HEK293 (cell line): ENCODE results near the gene BEST2.
A peak's percentile ranks its signal among the peaks of the same experiment; 100 is the strongest.

Experiments used
- EGR2 ChIP-seq: fragments of 450-650 bp; formaldehyde crosslinking; IDR thresholded peaks from 2 replicates; pipeline ENCODE4 v1.5.1; 2016; ENCODE audit warnings: low read depth, missing biosample characterization, missing genetic modification characterization
- GFI1B ChIP-seq: fragments of 450-650 bp; formaldehyde crosslinking; IDR thresholded peaks from 2 replicates; pipeline ENCODE4 v1.5.1; 2016; ENCODE audit warnings: missing biosample characterization, missing genetic modification characterization
- HOXC10 ChIP-seq: sonication (generic); formaldehyde crosslinking; IDR thresholded peaks from 2 replicates; pipeline ENCODE4 v1.8.1; 2023; ENCODE audit warnings: mild to moderate bottlenecking, missing genetic modification reagents
- KLF10 ChIP-seq: fragments of 450-650 bp; IDR thresholded peaks from 2 replicates; pipeline ENCODE4 v1.5.1; 2018; ENCODE audit warnings: missing biosample characterization, mild to moderate bottlenecking, missing genetic modification characterization
- OVOL3 ChIP-seq: fragments of 450-650 bp; formaldehyde crosslinking; IDR thresholded peaks from 2 replicates; pipeline ENCODE4 v1.5.1; 2016; ENCODE audit warnings: missing biosample characterization, missing genetic modification characterization
- RBAK ChIP-seq: fragments of 450-650 bp; formaldehyde crosslinking; IDR thresholded peaks from 2 replicates; pipeline ENCODE4 v1.5.1; 2016; ENCODE audit warnings: missing biosample characterization, missing genetic modification characterization
- YY1 ChIP-seq: fragments of 450-650 bp; formaldehyde crosslinking; IDR thresholded peaks from 2 replicates; pipeline ENCODE4 v1.5.1; 2018; ENCODE audit warnings: missing biosample characterization, missing genetic modification characterization
- ZBTB49 ChIP-seq: fragments of 450-650 bp; formaldehyde crosslinking; IDR thresholded peaks from 2 replicates; pipeline ENCODE4 v1.5.1; 2016; ENCODE audit warnings: missing biosample characterization, missing genetic modification characterization, low read depth
- ZFP3 ChIP-seq: fragments of 450-650 bp; formaldehyde crosslinking; IDR thresholded peaks from 2 replicates; pipeline ENCODE4 v1.5.1; 2016; ENCODE audit warnings: low read depth, missing biosample characterization, missing genetic modification characterization
- ZIC2 ChIP-seq: fragments of 450-650 bp; formaldehyde crosslinking; IDR thresholded peaks from 2 replicates; pipeline ENCODE4 v1.5.1; 2016; ENCODE audit warnings: missing biosample characterization, missing genetic modification characterization
- ZNF114 ChIP-seq: fragments of 450-650 bp; formaldehyde crosslinking; IDR thresholded peaks from 2 replicates; pipeline ENCODE4 v1.5.0; 2017; ENCODE audit warnings: missing biosample characterization, missing genetic modification characterization
- ZNF140 ChIP-seq: fragments of 450-650 bp; formaldehyde crosslinking; IDR thresholded peaks from 2 replicates; pipeline ENCODE4 v1.5.1; 2016; ENCODE audit warnings: missing biosample characterization, missing genetic modification characterization
- ZNF148 ChIP-seq: fragments of 450-650 bp; formaldehyde crosslinking; IDR thresholded peaks from 2 replicates; pipeline ENCODE4 v1.5.0; 2017; ENCODE audit warnings: missing biosample characterization, missing genetic modification characterization, borderline replicate concordance
- ZNF175 ChIP-seq: fragments of 450-650 bp; formaldehyde crosslinking; IDR thresholded peaks from 2 replicates; pipeline ENCODE4 v1.5.1; 2016; ENCODE audit warnings: missing biosample characterization, missing genetic modification characterization
- ZNF214 ChIP-seq: fragments of 450-650 bp; formaldehyde crosslinking; IDR thresholded peaks from 2 replicates; pipeline ENCODE4 v1.5.1; 2017; ENCODE audit warnings: missing biosample characterization, mild to moderate bottlenecking, missing genetic modification characterization, borderline replicate concordance
- ZNF239 ChIP-seq: fragments of 450-650 bp; formaldehyde crosslinking; IDR thresholded peaks from 2 replicates; pipeline ENCODE4 v1.5.1; 2016; ENCODE audit warnings: missing biosample characterization, missing genetic modification characterization
- ZNF248 ChIP-seq: fragments of 450-650 bp; formaldehyde crosslinking; IDR thresholded peaks from 2 replicates; pipeline ENCODE4 v1.5.1; 2017; ENCODE audit warnings: missing biosample characterization, missing genetic modification characterization
- ZNF302 ChIP-seq: fragments of 450-650 bp; formaldehyde crosslinking; IDR thresholded peaks from 2 replicates; pipeline ENCODE4 v1.5.1; 2016; ENCODE audit warnings: missing biosample characterization, missing genetic modification characterization, low read depth
- ZNF311 ChIP-seq: fragments of 450-650 bp; formaldehyde crosslinking; IDR thresholded peaks from 2 replicates; pipeline ENCODE4 v1.5.1; 2017; ENCODE audit warnings: missing biosample characterization, missing genetic modification characterization, borderline replicate concordance
- ZNF350 ChIP-seq: fragments of 450-650 bp; formaldehyde crosslinking; IDR thresholded peaks from 2 replicates; pipeline ENCODE4 v1.5.0; 2017; ENCODE audit warnings: missing biosample characterization, mild to moderate bottlenecking, missing genetic modification characterization
- ZNF37A ChIP-seq: fragments of 450-650 bp; IDR thresholded peaks from 2 replicates; pipeline ENCODE4 v1.5.1; 2018; ENCODE audit warnings: missing biosample characterization, missing genetic modification characterization
- ZNF394 ChIP-seq: fragments of 450-650 bp; formaldehyde crosslinking; IDR thresholded peaks from 2 replicates; pipeline ENCODE4 v1.5.1; 2016; ENCODE audit warnings: missing biosample characterization, missing genetic modification characterization, mild to moderate bottlenecking, moderate library complexity, borderline replicate concordance
- ZNF416 ChIP-seq: fragments of 450-650 bp; formaldehyde crosslinking; IDR thresholded peaks from 2 replicates; pipeline ENCODE4 v1.5.1; 2016; ENCODE audit warnings: missing biosample characterization, missing genetic modification characterization
- ZNF48 ChIP-seq: fragments of 450-650 bp; formaldehyde crosslinking; IDR thresholded peaks from 2 replicates; pipeline ENCODE4 v1.5.1; 2016; ENCODE audit warnings: missing biosample characterization, missing genetic modification characterization
- ZNF501 ChIP-seq: fragments of 450-650 bp; formaldehyde crosslinking; IDR thresholded peaks from 2 replicates; pipeline ENCODE4 v1.5.1; 2016; ENCODE audit warnings: missing biosample characterization, missing genetic modification characterization
- ZNF558 ChIP-seq: fragments of 450-650 bp; formaldehyde crosslinking; IDR thresholded peaks from 2 replicates; pipeline ENCODE4 v1.5.1; 2016; ENCODE audit warnings: missing biosample characterization, missing genetic modification characterization
- ZNF585B ChIP-seq: fragments of 450-650 bp; formaldehyde crosslinking; IDR thresholded peaks from 2 replicates; pipeline ENCODE4 v1.5.1; 2016; ENCODE audit warnings: missing biosample characterization, missing genetic modification characterization
- ZNF629 ChIP-seq: fragments of 450-650 bp; formaldehyde crosslinking; IDR thresholded peaks from 2 replicates; pipeline ENCODE4 v1.5.1; 2017; ENCODE audit warnings: missing biosample characterization, missing genetic modification characterization
- ZNF660 ChIP-seq: fragments of 450-650 bp; IDR thresholded peaks from 2 replicates; pipeline ENCODE4 v1.5.1; 2018; ENCODE audit warnings: missing biosample characterization, mild to moderate bottlenecking, missing genetic modification characterization
- ZNF670 ChIP-seq: fragments of 450-650 bp; formaldehyde crosslinking; IDR thresholded peaks from 2 replicates; pipeline ENCODE4 v1.5.1; 2016; ENCODE audit warnings: missing biosample characterization, missing genetic modification characterization, low read depth
- ZNF707 ChIP-seq: fragments of 450-650 bp; formaldehyde crosslinking; IDR thresholded peaks from 2 replicates; pipeline ENCODE4 v1.5.1; 2016; ENCODE audit warnings: missing biosample characterization, missing genetic modification characterization
- ZSCAN16 ChIP-seq: fragments of 450-650 bp; formaldehyde crosslinking; IDR thresholded peaks from 2 replicates; pipeline ENCODE4 v1.5.1; 2016; ENCODE audit warnings: missing biosample characterization, missing genetic modification characterization
- ZXDB ChIP-seq: fragments of 450-650 bp; formaldehyde crosslinking; IDR thresholded peaks from 2 replicates; pipeline ENCODE4 v1.5.1; 2016; ENCODE audit warnings: missing biosample characterization, missing genetic modification characterization
- TF ChIP-seq, protein P1 (sequence below): fragments of 450-650 bp; formaldehyde crosslinking; IDR thresholded peaks from 2 replicates; pipeline ENCODE4 v1.5.1; 2016; ENCODE audit warnings: missing biosample characterization, missing genetic modification characterization

The BEST2 gene

GRCh38 chr19:12722566-12723380, 28.8 kb upstream of the BEST2 start (continued):
- TF ChIP-seq ZNF214 (tag by site-specific recombination) (no peak), ZNF629 (tag by site-specific recombination) (peak; percentile 85), ZNF140 (tag by site-specific recombination) (no peak), ZSCAN16 (tag by site-specific recombination) (no peak), ZNF37A (tag by site-specific recombination) (no peak), ZNF350 (no peak), ZNF311 (tag by site-specific recombination) (no peak), ZBTB49 (tag by site-specific recombination) (no peak), ZXDB (tag by site-specific recombination) (peak; percentile 97), ZNF558 (tag by site-specific recombination) (peak; percentile 58), ZIC2 (tag by site-specific recombination) (peak; percentile 21; the same call in 1 of the 2 replicates), ZNF670 (tag by site-specific recombination) (no peak), ZNF148 (tag by site-specific recombination) (no peak), RBAK (tag by site-specific recombination) (peak; percentile 67; the same call in 1 of the 2 replicates), GFI1B (no peak), ZNF707 (tag by site-specific recombination) (no peak), KLF10 (tag by site-specific recombination) (no peak), ZNF302 (tag by site-specific recombination) (no peak), ZNF248 (tag by site-specific recombination) (no peak), ZFP3 (tag by site-specific recombination) (no peak), ZNF114 (no peak), ZNF48 (tag by site-specific recombination) (no peak), ZNF585B (tag by site-specific recombination) (no peak), ZNF394 (peak; percentile 62; the same call in 1 of the 2 replicates), HOXC10 (CRISPR knock-in tag) (no peak), ZNF416 (tag by site-specific recombination) (no peak; the same call in 1 of the 2 replicates), ZNF175 (tag by site-specific recombination) (no peak), ZNF501 (tag by site-specific recombination) (no peak), ZNF660 (tag by site-specific recombination) (0 out of 2 replicates have a peak, but pooled peaks have one; percentile 17), ZNF239 (no peak), OVOL3 (peak; percentile 65; the same call in 1 of the 2 replicates), YY1 (tag by site-specific recombination) (no peak), EGR2 (no peak)
- TF ChIP-seq, protein P1, sequence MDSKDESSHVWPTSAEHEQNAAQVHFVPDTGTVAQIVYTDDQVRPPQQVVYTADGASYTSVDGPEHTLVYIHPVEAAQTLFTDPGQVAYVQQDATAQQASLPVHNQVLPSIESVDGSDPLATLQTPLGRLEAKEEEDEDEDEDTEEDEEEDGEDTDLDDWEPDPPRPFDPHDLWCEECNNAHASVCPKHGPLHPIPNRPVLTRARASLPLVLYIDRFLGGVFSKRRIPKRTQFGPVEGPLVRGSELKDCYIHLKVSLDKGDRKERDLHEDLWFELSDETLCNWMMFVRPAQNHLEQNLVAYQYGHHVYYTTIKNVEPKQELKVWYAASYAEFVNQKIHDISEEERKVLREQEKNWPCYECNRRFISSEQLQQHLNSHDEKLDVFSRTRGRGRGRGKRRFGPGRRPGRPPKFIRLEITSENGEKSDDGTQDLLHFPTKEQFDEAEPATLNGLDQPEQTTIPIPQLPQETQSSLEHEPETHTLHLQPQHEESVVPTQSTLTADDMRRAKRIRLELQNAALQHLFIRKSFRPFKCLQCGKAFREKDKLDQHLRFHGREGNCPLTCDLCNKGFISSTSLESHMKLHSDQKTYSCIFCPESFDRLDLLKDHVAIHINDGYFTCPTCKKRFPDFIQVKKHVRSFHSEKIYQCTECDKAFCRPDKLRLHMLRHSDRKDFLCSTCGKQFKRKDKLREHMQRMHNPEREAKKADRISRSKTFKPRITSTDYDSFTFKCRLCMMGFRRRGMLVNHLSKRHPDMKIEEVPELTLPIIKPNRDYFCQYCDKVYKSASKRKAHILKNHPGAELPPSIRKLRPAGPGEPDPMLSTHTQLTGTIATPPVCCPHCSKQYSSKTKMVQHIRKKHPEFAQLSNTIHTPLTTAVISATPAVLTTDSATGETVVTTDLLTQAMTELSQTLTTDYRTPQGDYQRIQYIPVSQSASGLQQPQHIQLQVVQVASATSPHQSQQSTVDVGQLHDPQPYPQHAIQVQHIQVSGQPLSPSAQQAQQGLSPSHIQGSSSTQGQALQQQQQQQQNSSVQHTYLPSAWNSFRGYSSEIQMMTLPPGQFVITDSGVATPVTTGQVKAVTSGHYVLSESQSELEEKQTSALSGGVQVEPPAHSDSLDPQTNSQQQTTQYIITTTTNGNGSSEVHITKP (tag by site-specific recombination): peak; percentile 89
